Stomach (tissue), 9 donors: Measurements from ENCODE around the gene TBC1D9B. TPM values are rescaled to one million over a fixed set of nuclear protein-coding genes. Genes with fewer than 3 reads are reported as not detected.

Experiments used
- DNase-seq, 2 donors: peaks; one replicate each; pipeline versions ENCODE4 v3.0.0 to v3.0.0-alpha.2; 2013 to 2019
- H3K27ac ChIP-seq, 5 donors: fragments of 200-600 bp in 4 of 5; sonication (generic) in 4 of 5; one replicate each; pipeline ENCODE4 v1.5.1; 2013 to 2019; ENCODE audit warnings: mild to moderate bottlenecking in 1 of 5, moderate library complexity in 1 of 5
- H3K27me3 ChIP-seq, 3 donors: fragments of 200-600 bp; sonication (generic); one replicate each; pipeline ENCODE4 v1.5.1; 2017 to 2019; ENCODE audit warnings: mixed run types in 1 of 3
- H3K36me3 ChIP-seq, 4 donors: fragments of 200-600 bp; sonication (generic); 1 replicate in 3 of 4; 2 replicates in 1 of 4; pipeline ENCODE4 v1.5.1; 2016 to 2019
- H3K4me1 ChIP-seq, 4 donors: fragments of 200-600 bp; sonication (generic); one replicate each; pipeline ENCODE4 v1.5.1; 2016 to 2019
- H3K4me3 ChIP-seq, 4 donors: fragments of 200-600 bp; sonication (generic) in 3 of 4; one replicate each; pipeline ENCODE4 v1.5.1; 2016 to 2019; ENCODE audit warnings: mild to moderate bottlenecking in 1 of 4
- H3K9me3 ChIP-seq, 4 donors: fragments of 200-600 bp; sonication (generic); one replicate each; pipeline ENCODE4 v1.5.1; 2016 to 2019
- CTCF ChIP-seq, 7 experiments: fragments of 450-650 bp in 4 of 7; fragments of 200-600 bp in 3 of 7; sonication (generic) in 3 of 7; IDR thresholded peaks; one replicate each; pipeline ENCODE4 v1.5.1; 2016 to 2019; ENCODE audit warnings: antibody characterized with exemption in 7 of 7, control low read depth in 2 of 7, mild to moderate bottlenecking in 1 of 7
- EP300 ChIP-seq: sonication (generic); formaldehyde crosslinking; IDR thresholded peaks from one replicate; pipeline ENCODE4 v1.6.1; 2017; ENCODE audit warnings: antibody characterized with exemption
- POLR2A ChIP-seq, 4 donors: fragments of 450-650 bp; IDR thresholded peaks; one replicate each; pipeline ENCODE4 v1.6.1; 2016; ENCODE audit warnings: antibody characterized with exemption in 4 of 4, control low read depth in 2 of 4, mild to moderate bottlenecking in 1 of 4, moderate library complexity in 1 of 4
- POLR2AphosphoS5 ChIP-seq, 3 donors: sonication (generic); formaldehyde crosslinking; IDR thresholded peaks; one replicate each; pipeline ENCODE4 v1.6.1; 2016; ENCODE audit warnings: antibody characterized with exemption in 3 of 3
- WGBS, 5 donors: extraction: QIAGEN DNeasy Blood & Tissue Kit in 3 of 5; methylation state at CpG; one replicate each; pipeline versions ENCODE4 v1.1.5 to v1.1.7; 2013 to 2018; 5-methylcytosine and 5-hydroxymethylcytosine counted together
- intact Hi-C: fragments of 100-400 bp; cut with DNase I; formaldehyde crosslinking; loops from one replicate; pipeline ENCODE4 v1.15.1; 2023; ENCODE audit warnings: low total_unique reads
- polyA plus RNA-seq, 3 donors: library from polyadenylated mRNA; stranded (reverse); fragments of 200-250 nt; gene quantifications; one replicate each; pipeline ENCODE4 v1.2.3, GENCODE V29; 2013
- total RNA-seq, 5 donors: library from RNA; depleted of rRNA; stranded (reverse); fragments of >200 nt; gene quantifications; one replicate each; pipeline versions ENCODE4 v1.1.0 to v1.2.3, GENCODE V29; 2014 to 2016
- donor health status: healthy with polysubstance abuse.
- donor health status: Bipolar disorder and iron deficiency.
- donor health status: healthy.

The TBC1D9B gene
- total and polyA plus RNA-seq, 8 donors: 29.9 to 260 (median 60.1) TPM

GRCh38 chr5:179878222-179879002, 29.3 kb downstream of the TBC1D9B start:
- Histone ChIP-seq H3K9me3 (peaks cover 0 to 12% (median 6%) of the 10 kb centered on the region in 4 donors), H3K4me3 (no peak overlapping the region), H3K27me3 (no peaks in the 10 kb centered on the region), H3K27ac (no peak overlapping the region), H3K4me1 (no peaks in the 10 kb centered on the region), H3K36me3 (peaks cover 49 to 97% (median 90%) of the 10 kb centered on the region in 4 donors)
- TF ChIP-seq CTCF (IDR thresholded peaks at IDR 0.05) (no peak), EP300 (no peak), POLR2AphosphoS5 (IDR thresholded peaks at IDR 0.05) (no peak), POLR2A (IDR thresholded peaks at IDR 0.05) (no peak)
- 90 to 96% (median 92%) methylated on average over 13 to 26 of the region's 26 CpGs for WGBS, 5 donors
- intact Hi-C loops: no loop called here
- DNase-seq: no peak

- no peak for TF ChIP-seq CTCF (IDR thresholded peaks at IDR 0.05)
- no peak for TF ChIP-seq POLR2A (IDR thresholded peaks at IDR 0.05)
- no peak for TF ChIP-seq POLR2AphosphoS5 (IDR thresholded peaks at IDR 0.05)
- TF ChIP-seq EP300: no peak
- 91 to 100% (median 93%) methylated on average over 3 of the region's 3 CpGs for WGBS, 5 donors
- no peaks in the 10 kb centered on the region for H3K4me1 ChIP-seq
- H3K27ac ChIP-seq: no peak overlapping the region
- H3K36me3 ChIP-seq: peaks cover 63 to 97% (median 94%) of the 10 kb centered on the region in 4 donors
- H3K4me3 ChIP-seq: no peak overlapping the region
- intact Hi-C loops: no loop called here
- H3K27me3 ChIP-seq: no peaks in the 10 kb centered on the region
- no peaks in the 10 kb centered on the region for H3K9me3 ChIP-seq
- DNase-seq: no peak
Measured at GRCh38 chr5:179876610-179876952, 31.1 kb downstream of the TBC1D9B start.

- H3K36me3 ChIP-seq: peaks cover 63 to 97% (median 96%) of the 10 kb centered on the region in 4 donors
- no peaks in the 10 kb centered on the region for H3K9me3 ChIP-seq
- H3K4me3 ChIP-seq: no peak overlapping the region
- no peaks in the 10 kb centered on the region for H3K4me1 ChIP-seq
- no peaks in the 10 kb centered on the region for H3K27me3 ChIP-seq
- intact Hi-C loops: no loop called here
- no peak for TF ChIP-seq POLR2AphosphoS5 (IDR thresholded peaks at IDR 0.05)
- no peak for TF ChIP-seq CTCF (IDR thresholded peaks at IDR 0.05)
- TF ChIP-seq EP300: no peak
- no peak for TF ChIP-seq POLR2A (IDR thresholded peaks at IDR 0.05)
- H3K27ac ChIP-seq: no peak overlapping the region
- DNase-seq: no peak
- 89 to 94% (median 91%) methylated on average over 16 of the region's 16 CpGs for WGBS, 5 donors
Measured at GRCh38 chr5:179875741-179876609, 31.7 kb downstream of the TBC1D9B start.

GRCh38 chr5:179874536-179875292, 33.0 kb downstream of the TBC1D9B start:
- TF ChIP-seq CTCF (IDR thresholded peaks at IDR 0.05) (no peak), POLR2A (IDR thresholded peaks at IDR 0.05) (no peak), POLR2AphosphoS5 (IDR thresholded peaks at IDR 0.05) (no peak), EP300 (no peak)
- peaks cover 62 to 97% (median 97%) of the 10 kb centered on the region in 4 donors for H3K36me3 ChIP-seq
- H3K4me3 ChIP-seq: no peak overlapping the region
- no peaks in the 10 kb centered on the region for H3K27me3 ChIP-seq
- 95 to 98% (median 97%) methylated on average over 20 to 28 of the region's 28 CpGs for WGBS, 5 donors
- DNase-seq: no peak
- no peak overlapping the region for H3K27ac ChIP-seq
- intact Hi-C loops: no loop called here
- no peaks in the 10 kb centered on the region for H3K9me3 ChIP-seq
- H3K4me1 ChIP-seq: no peaks in the 10 kb centered on the region
